HEK293 (cell line): ENCODE results near the gene ATP6AP2.

Experiments used
- CTCF ChIA-PET: fragments of 350-600 bp; formaldehyde crosslinking; extraction: SDS; loops from one replicate; lab custom pipeline; 2021; ENCODE audit warnings: antibody characterized with exemption; lab: Yijun Ruan, JAX
- POLR2A ChIA-PET: fragments of 300-600 bp; formaldehyde crosslinking; extraction: SDS; loops from one replicate; lab custom pipeline; 2020; ENCODE audit warnings: antibody characterized with exemption, inconsistent platforms; lab: Yijun Ruan, JAX
- H3K27ac ChIP-seq: fragments of 200-500 bp; sonication (Bioruptor generic); 2 replicates; pipeline ENCODE4 v1.5.1; 2014; ENCODE audit warnings: low read depth, low read length, control low read depth, inconsistent platforms; ENCODE audit errors: extremely low read depth
- H3K36me3 ChIP-seq, 2 experiments: fragments of 200-500 bp in 1 of 2; sonication (Bioruptor generic) in 1 of 2; 1 replicate in 1 of 2; 2 replicates in 1 of 2; pipeline ENCODE4 v1.5.1; 2014 to 2017; ENCODE audit warnings: inconsistent platforms in 2 of 2, low read length in 2 of 2; ENCODE audit not compliant: control insufficient read depth in 2 of 2, insufficient read depth in 1 of 2
- H3K4me1 ChIP-seq: fragments of 200-500 bp; sonication (Bioruptor generic); 2 replicates; pipeline ENCODE4 v1.5.1; 2014; ENCODE audit warnings: mild to moderate bottlenecking, low read length, inconsistent platforms; ENCODE audit not compliant: control insufficient read depth, insufficient read depth
- H3K4me3 ChIP-seq: 2 replicates; pipeline ENCODE4 v1.5.1; 2011; ENCODE audit warnings: low read depth, mild to moderate bottlenecking, control low read depth, low read length, moderate library complexity
- H3K9me3 ChIP-seq: fragments of 200-500 bp; sonication (Bioruptor generic); 2 replicates; pipeline ENCODE4 v1.5.1; 2014; ENCODE audit warnings: low read depth, low read length, inconsistent platforms; ENCODE audit not compliant: control insufficient read depth, insufficient read depth
- CTCF ChIP-seq: fragments of 450-650 bp; formaldehyde crosslinking; IDR thresholded peaks from 2 replicates; pipeline ENCODE4 v1.5.1; 2016; ENCODE audit warnings: missing biosample characterization, missing genetic modification characterization
- HIC1 ChIP-seq: fragments of 450-650 bp; formaldehyde crosslinking; IDR thresholded peaks from 2 replicates; pipeline ENCODE4 v1.5.1; 2016; ENCODE audit warnings: missing biosample characterization, missing genetic modification characterization
- MZF1 ChIP-seq: fragments of 450-650 bp; formaldehyde crosslinking; IDR thresholded peaks from 2 replicates; pipeline ENCODE4 v1.5.1; 2017; ENCODE audit warnings: missing biosample characterization, missing genetic modification characterization, borderline replicate concordance
- OVOL3 ChIP-seq: fragments of 450-650 bp; formaldehyde crosslinking; IDR thresholded peaks from 2 replicates; pipeline ENCODE4 v1.5.1; 2016; ENCODE audit warnings: missing biosample characterization, missing genetic modification characterization
- PRDM10 ChIP-seq: fragments of 450-650 bp; formaldehyde crosslinking; IDR thresholded peaks from 2 replicates; pipeline ENCODE4 v1.5.1; 2016; ENCODE audit warnings: missing biosample characterization, missing genetic modification characterization
- SALL2 ChIP-seq: fragments of 450-650 bp; formaldehyde crosslinking; IDR thresholded peaks from 2 replicates; pipeline ENCODE4 v1.5.0; 2017; ENCODE audit warnings: missing biosample characterization, mild to moderate bottlenecking, missing genetic modification characterization, borderline replicate concordance
- ZBTB1 ChIP-seq: fragments of 450-650 bp; formaldehyde crosslinking; IDR thresholded peaks from 2 replicates; pipeline ENCODE4 v1.5.1; 2016; ENCODE audit warnings: missing biosample characterization, missing genetic modification characterization
- ZBTB10 ChIP-seq: fragments of 450-650 bp; formaldehyde crosslinking; IDR thresholded peaks from 2 replicates; pipeline ENCODE4 v1.5.1; 2016; ENCODE audit warnings: missing biosample characterization, missing genetic modification characterization
- ZFHX2 ChIP-seq: fragments of 450-650 bp; formaldehyde crosslinking; conservative IDR thresholded peaks from 2 replicates; pipeline ENCODE4 v1.5.1; 2016; ENCODE audit warnings: missing biosample characterization, missing genetic modification characterization
- ZFP37 ChIP-seq: fragments of 450-650 bp; formaldehyde crosslinking; IDR thresholded peaks from 2 replicates; pipeline ENCODE4 v1.5.1; 2016; ENCODE audit warnings: missing biosample characterization, missing genetic modification characterization
- ZNF10 ChIP-seq: fragments of 450-650 bp; formaldehyde crosslinking; IDR thresholded peaks from 2 replicates; pipeline ENCODE4 v1.5.1; 2017; ENCODE audit warnings: missing biosample characterization, missing genetic modification characterization
- ZNF169 ChIP-seq: fragments of 450-650 bp; formaldehyde crosslinking; IDR thresholded peaks from 2 replicates; pipeline ENCODE4 v1.5.1; 2016; ENCODE audit warnings: missing biosample characterization, missing genetic modification characterization
- ZNF2 ChIP-seq: fragments of 450-650 bp; formaldehyde crosslinking; IDR thresholded peaks from 2 replicates; pipeline ENCODE4 v1.5.1; 2016; ENCODE audit warnings: missing biosample characterization, missing genetic modification characterization
- ZNF26 ChIP-seq: fragments of 450-650 bp; formaldehyde crosslinking; IDR thresholded peaks from 2 replicates; pipeline ENCODE4 v1.5.1; 2016; ENCODE audit warnings: missing biosample characterization, missing genetic modification characterization
- ZNF571 ChIP-seq: fragments of 450-650 bp; formaldehyde crosslinking; IDR thresholded peaks from 2 replicates; pipeline ENCODE4 v1.5.0; 2017; ENCODE audit warnings: missing biosample characterization, missing genetic modification characterization
- ZNF600 ChIP-seq: fragments of 450-650 bp; formaldehyde crosslinking; IDR thresholded peaks from 2 replicates; pipeline ENCODE4 v1.5.1; 2016; ENCODE audit warnings: missing biosample characterization, missing genetic modification characterization
- ZNF664 ChIP-seq: fragments of 450-650 bp; formaldehyde crosslinking; IDR thresholded peaks from 2 replicates; pipeline ENCODE4 v1.5.1; 2016; ENCODE audit warnings: missing biosample characterization, missing genetic modification characterization
- ZNF701 ChIP-seq: fragments of 450-650 bp; formaldehyde crosslinking; IDR thresholded peaks from 2 replicates; pipeline ENCODE4 v1.5.1; 2016; ENCODE audit warnings: missing biosample characterization, missing genetic modification characterization
- ZNF776 ChIP-seq: fragments of 450-650 bp; formaldehyde crosslinking; IDR thresholded peaks from 2 replicates; pipeline ENCODE4 v1.5.0; 2017; ENCODE audit warnings: missing biosample characterization, missing genetic modification characterization, borderline replicate concordance

ATP6AP2 gene

GRCh38 chrX:40550066-40550465 is 30.7 kb upstream of the ATP6AP2 start (continued):
- TF ChIP-seq ZFHX2 (tag by site-specific recombination) (no peak), ZNF10 (no peak), ZNF2 (tag by site-specific recombination) (no peak), SALL2 (tag by site-specific recombination) (no peak), ZNF26 (tag by site-specific recombination) (no peak)
- TF ChIP-seq, all 188 proteins: peak for 0

- H3K36me3 ChIP-seq, result no peaks in the 10 kb centered on the region
- ChIA-PET CTCF (interaction anchor here (1.2 to 4.9 kb wide), 2 partner anchors 8 to 99 kb away, joined by 3 to 32 read pairs; no protein-coding TSS in a partner anchor), POLR2A (no interaction called here)
- H3K4me1 ChIP-seq, result no peaks in the 10 kb centered on the region
- H3K27ac ChIP-seq, result no peak overlapping the region
- TF ChIP-seq CTCF, result peak; percentile 47; the same call in 1 of the 2 replicates
- TF ChIP-seq ZBTB1 (tag by site-specific recombination), result no peak
- H3K4me3 ChIP-seq, result no peak overlapping the region
- no peaks in the 10 kb centered on the region for H3K9me3 ChIP-seq
These were observed 28.0 kb upstream of the ATP6AP2 start for GRCh38 chrX:40552768-40553167.

GRCh38 chrX:40558590-40558989 is 22.2 kb upstream of the ATP6AP2 start:
- H3K4me1 ChIP-seq, result no peaks in the 10 kb centered on the region
- no peaks in the 10 kb centered on the region for H3K9me3 ChIP-seq
- ChIA-PET CTCF (no interaction called here), POLR2A (interaction anchor here (0.6 kb wide), 1 partner anchor 740 kb away, joined by 3 read pairs; no protein-coding TSS in a partner anchor)
- no peak overlapping the region for H3K27ac ChIP-seq
- no peaks in the 10 kb centered on the region for H3K36me3 ChIP-seq
- H3K4me3 ChIP-seq, result no peak overlapping the region
- TF ChIP-seq ZNF664 (no peak), MZF1 (tag by site-specific recombination) (no peak), ZFP37 (tag by site-specific recombination) (no peak), HIC1 (tag by site-specific recombination) (no peak), ZNF169 (tag by site-specific recombination) (no peak), OVOL3 (tag by site-specific recombination) (no peak), ZNF600 (no peak), ZNF571 (tag by site-specific recombination) (no peak), ZNF776 (tag by site-specific recombination) (no peak), PRDM10 (tag by site-specific recombination) (no peak), ZBTB10 (no peak), CTCF (no peak), ZNF701 (tag by site-specific recombination) (no peak)
